HG02884 (cell line): ENCODE measurements around the gene DIS3L2.

Experiments
- ATAC-seq: cut with Tn5 transposase; IDR thresholded peaks from one replicate; pipeline ENCODE4 v1.9.1; 2021; ENCODE audit warnings: mild to moderate bottlenecking, moderate library complexity; ENCODE audit not compliant: unreplicated experiment

The DIS3L2 gene

GRCh38 chr2:231951452-231952035 lies 10.0 kb upstream of the DIS3L2 start:
- no peak for ATAC-seq

GRCh38 chr2:231955758-231956472 lies 5.6 kb upstream of the DIS3L2 start:
- ATAC-seq, result no peak

GRCh38 chr2:231957913-231958763 lies 3.4 kb upstream of the DIS3L2 start:
- no peak for ATAC-seq

GRCh38 chr2:231960810-231961348 lies 634 bp upstream of the DIS3L2 start:
- no peak for ATAC-seq

GRCh38 chr2:231965102-231965501 lies 3.6 kb downstream of the DIS3L2 start:
- no peak for ATAC-seq

- no peak for ATAC-seq
Observed at GRCh38 chr2:231966886-231967285, 5.4 kb downstream of the DIS3L2 start.

- no peak for ATAC-seq
Observed at GRCh38 chr2:231968820-231969219, 7.3 kb downstream of the DIS3L2 start.

- no peak for ATAC-seq
Observed at GRCh38 chr2:231970461-231970860, 8.9 kb downstream of the DIS3L2 start.

GRCh38 chr2:231975001-231975400 lies 13.5 kb downstream of the DIS3L2 start:
- ATAC-seq, result no peak

- ATAC-seq, result no peak
Observed at GRCh38 chr2:231977430-231977829, 15.9 kb downstream of the DIS3L2 start.

- no peak for ATAC-seq
Observed at GRCh38 chr2:231984992-231985391, 23.5 kb downstream of the DIS3L2 start.

GRCh38 chr2:231985823-231986261 lies 24.3 kb downstream of the DIS3L2 start:
- ATAC-seq, result no peak

GRCh38 chr2:231987124-231987727 lies 25.7 kb downstream of the DIS3L2 start:
- no peak for ATAC-seq

GRCh38 chr2:231988179-231988866 lies 26.8 kb downstream of the DIS3L2 start:
- ATAC-seq, result no peak

- ATAC-seq, result no peak
Observed at GRCh38 chr2:231991664-231992063, 30.2 kb downstream of the DIS3L2 start.

GRCh38 chr2:231992888-231993287 lies 31.4 kb downstream of the DIS3L2 start:
- no peak for ATAC-seq

- no peak for ATAC-seq
Observed at GRCh38 chr2:231996797-231997540, 35.5 kb downstream of the DIS3L2 start.

- ATAC-seq, result no peak
Observed at GRCh38 chr2:231998046-231998445, 36.5 kb downstream of the DIS3L2 start.

GRCh38 chr2:232000439-232000838 lies 38.9 kb downstream of the DIS3L2 start:
- ATAC-seq, result no peak

- ATAC-seq, result no peak
Observed at GRCh38 chr2:232001073-232001472, 39.6 kb downstream of the DIS3L2 start.
